ENCODE results near the gene CFAP45. TPM values are rescaled to one million over a fixed set of nuclear protein-coding genes. Genes with fewer than 3 reads are reported as not detected.
A peak's percentile ranks its signal among the peaks of the same experiment; 100 is the strongest.

Gene CFAP45
- total and polyA plus RNA-seq, 9 of the 15 experiments (the other 6 are each of a cell fraction or from before 2014, with no cell fraction given) = 0.65 to 2.4 (median 1.5) TPM

GRCh38 chr1:159920651-159921050 lies 20.7 kb upstream of the CFAP45 start:
- FAIRE-seq (no peak), DNase-seq (ENCODE audit: extremely low read depth in 1 of 4, low spot score in 3 of 4) (no peak), ATAC-seq (no peak)
- Histone ChIP-seq H3K9me1 (ENCODE audit: control insufficient read depth, insufficient read depth, low read length) (peaks cover 12% of the 10 kb centered on the region), H3K4me1 (replicated peaks in 1 of 2; ENCODE audit: control insufficient read depth in 2 of 2, insufficient read depth in 2 of 2, low read length in 2 of 2) (peaks cover 24 to 44% of the 10 kb centered on the region in 2 experiments), H3K27me3 (ENCODE audit: control insufficient read depth in 2 of 2, insufficient read depth in 2 of 2, low read length in 2 of 2) (no peaks in the 10 kb centered on the region), H4K20me1 (replicated peaks; ENCODE audit: control insufficient read depth, insufficient read depth, low read length) (peaks cover 39% of the 10 kb centered on the region), H3K4me2 (ENCODE audit: insufficient read depth, low read length) (0 out of 2 replicates have a peak overlapping the region, but pooled peaks have one; percentile 94), H3K79me2 (ENCODE audit: control insufficient read depth, insufficient read depth, low read length) (peaks cover 62% of the 10 kb centered on the region), H2AFZ (ENCODE audit: low read depth, low read length) (no peak overlapping the region), H3K9me3 (replicated peaks; ENCODE audit: control insufficient read depth, insufficient read depth, low read depth, low read length) (no peaks in the 10 kb centered on the region), H3K27ac (ENCODE audit: extremely low read depth, low read depth, low read length) (0 out of 3 replicates have a peak overlapping the region, but pooled peaks have one; percentile 100), H3K9ac (ENCODE audit: insufficient read depth in 1 of 2, low read depth in 2 of 2, low read length in 2 of 2) (peak overlapping the region in 1 of 2 experiments; percentile 99; a peak in 1 of 4 replicates), H3K4me3 (no peak overlapping the region), H3K36me3 (ENCODE audit: control insufficient read depth, insufficient read depth, low read length) (peaks cover 71% of the 10 kb centered on the region)
- WGBS (ENCODE audit: insufficient coverage, low coverage, missing lambda C conversion rate) = 58% methylated on average over 1 of the region's 1 CpG
- POLR2A ChIA-PET = interaction anchor here (0.8 to 0.9 kb wide), 2 partner anchors 9 to 17 kb away, joined by 4 read pairs; no protein-coding TSS in a partner anchor
- TF ChIP-seq OTX1 (CRISPR knock-in tag; IDR thresholded peaks at IDR 0.05) (no peak), ZC3H11A (IDR thresholded peaks at IDR 0.05; ENCODE audit: low read depth, low read length) (no peak), VEZF1 (CRISPR knock-in tag; IDR thresholded peaks at IDR 0.05) (0 out of 2 replicates have a peak, but pooled peaks have one; percentile 18), BACH1 (tag; IDR thresholded peaks at IDR 0.05) (no peak)
- in situ Hi-C loops (cut with MboI) = no loop called here
- no TSS peak for BruUV-seq (replicated peaks)
- CTCF ChIA-PET (ENCODE audit: low intra/inter-chr PET ratio) = no interaction called here
- intact Hi-C loops (cut with micrococcal nuclease) = loop anchor here (10.0 kb wide), 2 partner anchors 86 to 344 kb away; partner anchors contain the start of gene DCAF8

Measured in K562 (cell line).